Measurements from ENCODE around the gene SYNM.

Gene SYNM

GRCh38 chr15:99082798-99083197 is 22.1 kb upstream of the SYNM start:
- no peak for DNase-seq (ENCODE audit: low read depth in 2 of 2, low spot score in 1 of 2)

- DNase-seq (ENCODE audit: low read depth in 2 of 2, low spot score in 1 of 2): no peak
Observed at GRCh38 chr15:99084965-99085364, 19.9 kb upstream of the SYNM start.

GRCh38 chr15:99085413-99086326 is 19.2 kb upstream of the SYNM start:
- no peak for DNase-seq (ENCODE audit: low read depth in 2 of 2, low spot score in 1 of 2)

GRCh38 chr15:99086327-99086667 is 18.6 kb upstream of the SYNM start:
- no peak for DNase-seq (ENCODE audit: low read depth in 2 of 2, low spot score in 1 of 2)

- DNase-seq (ENCODE audit: low read depth in 2 of 2, low spot score in 1 of 2): no peak
Observed at GRCh38 chr15:99087405-99087943, 17.4 kb upstream of the SYNM start.

GRCh38 chr15:99090011-99090699 is 14.7 kb upstream of the SYNM start:
- DNase-seq (ENCODE audit: low read depth in 2 of 2, low spot score in 1 of 2): no peak

GRCh38 chr15:99090938-99091337 is 13.9 kb upstream of the SYNM start:
- no peak for DNase-seq (ENCODE audit: low read depth in 2 of 2, low spot score in 1 of 2)

GRCh38 chr15:99092554-99093172 is 12.2 kb upstream of the SYNM start:
- DNase-seq (ENCODE audit: low read depth in 2 of 2, low spot score in 1 of 2): no peak

- DNase-seq (ENCODE audit: low read depth in 2 of 2, low spot score in 1 of 2): no peak
Observed at GRCh38 chr15:99095626-99096025, 9.3 kb upstream of the SYNM start.

GRCh38 chr15:99096173-99096893 is 8.5 kb upstream of the SYNM start:
- DNase-seq (ENCODE audit: low read depth in 2 of 2, low spot score in 1 of 2): no peak

- DNase-seq (ENCODE audit: low read depth in 2 of 2, low spot score in 1 of 2): no peak
Observed at GRCh38 chr15:99096894-99097426, 7.9 kb upstream of the SYNM start.

GRCh38 chr15:99097441-99098410 is 7.2 kb upstream of the SYNM start:
- no peak for DNase-seq (ENCODE audit: low read depth in 2 of 2, low spot score in 1 of 2)

GRCh38 chr15:99098426-99098825 is 6.5 kb upstream of the SYNM start:
- DNase-seq (ENCODE audit: low read depth in 2 of 2, low spot score in 1 of 2): no peak

GRCh38 chr15:99098991-99099390 is 5.9 kb upstream of the SYNM start:
- no peak for DNase-seq (ENCODE audit: low read depth in 2 of 2, low spot score in 1 of 2)

GRCh38 chr15:99099661-99100060 is 5.2 kb upstream of the SYNM start:
- no peak for DNase-seq (ENCODE audit: low read depth in 2 of 2, low spot score in 1 of 2)

- no peak for DNase-seq (ENCODE audit: low read depth in 2 of 2, low spot score in 1 of 2)
Observed at GRCh38 chr15:99100245-99101173, 4.4 kb upstream of the SYNM start.

- no peak for DNase-seq (ENCODE audit: low read depth in 2 of 2, low spot score in 1 of 2)
Observed at GRCh38 chr15:99101501-99101900, 3.4 kb upstream of the SYNM start.

GRCh38 chr15:99102332-99103235 is 2.3 kb upstream of the SYNM start:
- no peak for DNase-seq (ENCODE audit: low read depth in 2 of 2, low spot score in 1 of 2)
